Thoracic aorta (tissue), 2 donors: ENCODE results near the gene SPEM3. TPM values are rescaled to one million over a fixed set of nuclear protein-coding genes. Genes with fewer than 3 reads are reported as not detected.

ENCODE experiments used
- ATAC-seq: fragments of 150-250 bp; one replicate; pipeline ENCODE4 v1.8.0; 2017; ENCODE audit warnings: low read depth; ENCODE audit not compliant: insufficient number of reproducible peaks, low FRiP score
- DNase-seq: peaks from one replicate; pipeline ENCODE4 v3.0.0-alpha.2; 2020; ENCODE audit warnings: low spot score
- H3K27ac ChIP-seq, 2 donors: fragments of 200-600 bp; sonication (generic); 1 replicate in 1 of 2; 2 replicates in 1 of 2; pipeline ENCODE4 v1.5.1; 2016; ENCODE audit warnings: mild to moderate bottlenecking in 2 of 2, moderate library complexity in 2 of 2
- H3K27me3 ChIP-seq: fragments of 200-600 bp; sonication (generic); replicated peaks from 2 replicates; pipeline ENCODE4 v1.6.0; 2016; ENCODE audit warnings: mild to moderate bottlenecking; ENCODE audit not compliant: insufficient read depth
- H3K36me3 ChIP-seq: fragments of 200-600 bp; sonication (generic); one replicate; pipeline ENCODE4 v1.5.1; 2016
- H3K4me1 ChIP-seq, 2 donors: fragments of 200-600 bp; sonication (generic); 1 replicate in 1 of 2; 2 replicates in 1 of 2; pipeline versions ENCODE4 v1.5.1 to v1.6.0; 2016; ENCODE audit warnings: low read depth in 2 of 2, mild to moderate bottlenecking in 1 of 2; ENCODE audit not compliant: control insufficient read depth in 1 of 2
- H3K4me3 ChIP-seq: fragments of 200-600 bp; sonication (generic); 2 replicates; pipeline ENCODE4 v1.5.1; 2016; ENCODE audit warnings: mild to moderate bottlenecking
- H3K9me3 ChIP-seq: fragments of 200-600 bp; sonication (generic); 2 replicates; pipeline ENCODE4 v1.5.1; 2016
- CTCF ChIP-seq: fragments of 200-600 bp; sonication (generic); IDR thresholded peaks from one replicate; pipeline ENCODE4 v1.5.1; 2019; ENCODE audit warnings: antibody characterized with exemption
- total RNA-seq, 2 donors: library from RNA; depleted of rRNA; stranded (reverse); fragments of >200 nt; gene quantifications; one replicate each; pipeline versions ENCODE4 v1.1.0 to v1.2.3, GENCODE V29; 2016

SPEM3 gene
- total RNA-seq, 2 donors from 2014 or later, result not detected

DNA sequence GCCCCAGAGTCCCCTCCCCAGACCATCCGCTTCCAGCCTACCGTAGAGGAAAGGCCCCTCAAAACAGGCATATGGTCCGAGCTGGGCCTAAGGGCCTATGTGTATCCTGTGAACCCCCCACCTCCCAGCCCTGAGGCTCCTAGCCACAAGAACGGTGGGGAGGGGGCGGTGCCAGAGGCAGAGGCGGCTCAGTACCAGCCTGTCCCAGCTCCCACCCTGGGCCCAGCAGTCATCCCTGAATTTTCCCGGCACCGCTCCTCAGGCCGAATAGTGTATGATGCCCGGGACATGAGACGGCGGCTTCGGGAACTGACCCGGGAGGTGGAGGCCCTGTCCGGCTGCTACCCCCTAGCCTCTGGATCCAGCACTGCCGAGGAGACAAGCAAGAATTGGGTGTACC lies 7.5 kb upstream of the SPEM3 start:
- no peaks in the 10 kb centered on the region for H3K4me1 ChIP-seq
- H3K9me3 ChIP-seq, result no peaks in the 10 kb centered on the region
- no peak for ATAC-seq
- DNase-seq, result no peak
- H3K36me3 ChIP-seq, result no peaks in the 10 kb centered on the region
- no peak overlapping the region for H3K4me3 ChIP-seq
- H3K27me3 ChIP-seq, result no peaks in the 10 kb centered on the region
- TF ChIP-seq CTCF, result no peak
- H3K27ac ChIP-seq, result no peak overlapping the region

GRCh38 chr17:7423679-7424078 lies 5.0 kb upstream of the SPEM3 start:
- no peaks in the 10 kb centered on the region for H3K27me3 ChIP-seq
- no peaks in the 10 kb centered on the region for H3K4me1 ChIP-seq
- ATAC-seq (no peak), DNase-seq (no peak)
- no peak overlapping the region for H3K27ac ChIP-seq
- no peaks in the 10 kb centered on the region for H3K9me3 ChIP-seq
- no peak overlapping the region for H3K4me3 ChIP-seq
- no peak for TF ChIP-seq CTCF
- H3K36me3 ChIP-seq, result no peaks in the 10 kb centered on the region

- no peak within 1 kb of the TSS for H3K4me3 ChIP-seq
- TF ChIP-seq CTCF, result no peak
- no peaks in the 10 kb centered on the region for H3K9me3 ChIP-seq
- H3K27me3 ChIP-seq, result no peaks in the 10 kb centered on the region
- no peak within 1 kb of the TSS for H3K27ac ChIP-seq
- DNase-seq (no peak), ATAC-seq (no peak)
- H3K36me3 ChIP-seq, result no peaks in the 10 kb centered on the region
- no peaks in the 10 kb centered on the region for H3K4me1 ChIP-seq
Observed at GRCh38 chr17:7425316-7425715, 3.3 kb upstream of the SPEM3 start, which contains the start of gene SPEM2. SPEM2 (plus strand) TSS chr17:7425616; CDS start chr17:7425689, 73 bp downstream.

DNA sequence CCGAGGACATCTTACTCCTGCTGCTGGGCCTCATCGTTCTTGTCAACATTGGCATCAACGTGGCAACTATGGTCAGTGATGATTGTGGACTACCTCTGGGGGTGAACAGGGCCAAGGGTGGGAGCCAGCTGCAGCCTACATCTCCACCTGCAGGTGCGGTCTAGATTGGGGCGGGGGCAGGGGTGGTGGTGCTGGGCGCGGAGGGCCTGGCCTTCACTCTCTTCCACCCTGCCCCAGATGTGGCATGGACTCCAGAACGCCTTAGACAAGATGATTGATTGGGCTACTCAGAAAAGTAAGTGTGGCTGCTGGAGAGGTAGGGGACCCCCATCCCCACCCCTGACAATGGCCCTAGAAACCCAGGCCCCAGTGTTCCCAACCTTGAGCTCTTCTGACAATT lies 2.9 kb upstream of the SPEM3 start:
- TF ChIP-seq CTCF, result no peak
- H3K4me1 ChIP-seq, result no peaks in the 10 kb centered on the region
- H3K9me3 ChIP-seq, result no peaks in the 10 kb centered on the region
- no peak overlapping the region for H3K4me3 ChIP-seq
- ATAC-seq (no peak), DNase-seq (no peak)
- H3K27ac ChIP-seq, result no peak overlapping the region
- no peaks in the 10 kb centered on the region for H3K27me3 ChIP-seq
- no peaks in the 10 kb centered on the region for H3K36me3 ChIP-seq

GRCh38 chr17:7426203-7426863 lies 2.3 kb upstream of the SPEM3 start:
- Histone ChIP-seq H3K4me1 (no peaks in the 10 kb centered on the region), H3K4me3 (no peak overlapping the region), H3K9me3 (no peaks in the 10 kb centered on the region), H3K36me3 (no peaks in the 10 kb centered on the region), H3K27me3 (no peaks in the 10 kb centered on the region), H3K27ac (no peak overlapping the region)
- no peak for DNase-seq
- no peak for ATAC-seq
- TF ChIP-seq CTCF, result no peak
